Measurements from ENCODE around the gene PRKCG.
"Not testable (repeated sequence)": the region's sequence is repeated elsewhere in the genome, so short reads cannot be mapped to it uniquely, and the experiment has no call there.

The PRKCG gene

GRCh38 chr19:53944933-53945332 lies 62.9 kb downstream of the PRKCG start:
- DNase-seq: no peak

GRCh38 chr19:53945441-53945840 lies 63.4 kb downstream of the PRKCG start:
- peak; percentile 20 to 37 (median 37) for DNase-seq

GRCh38 chr19:53945998-53946397 lies 64.0 kb downstream of the PRKCG start:
- DNase-seq: no peak

- DNase-seq: peak in 1 of 3 donors; percentile 31
These were observed 65.6 kb downstream of the PRKCG start for GRCh38 chr19:53947624-53948023.

GRCh38 chr19:53948611-53949010 lies 66.6 kb downstream of the PRKCG start:
- DNase-seq: not testable (repeated sequence)

GRCh38 chr19:53951436-53951835 lies 69.4 kb downstream of the PRKCG start:
- no peak for DNase-seq

GRCh38 chr19:53951947-53952346 lies 70.0 kb downstream of the PRKCG start:
- DNase-seq: no peak

- DNase-seq: no peak
These were observed 71.4 kb downstream of the PRKCG start for GRCh38 chr19:53953383-53953782.

Measured in suppressor macrophage treated with lipopolysaccharide for 1 hour (primary cell).